Suprapubic skin (tissue), 3 donors: ENCODE data around the gene FLT4.

ENCODE experiments used
- CTCF ChIP-seq, 2 donors: fragments of 200-600 bp in 1 of 2; fragments of 450-650 bp in 1 of 2; sonication (generic) in 1 of 2; IDR thresholded peaks; one replicate each; pipeline ENCODE4 v1.5.1; 2016 to 2019; ENCODE audit warnings: antibody characterized with exemption in 2 of 2, mild to moderate bottlenecking in 1 of 2, moderate library complexity in 1 of 2
- EP300 ChIP-seq: sonication (generic); formaldehyde crosslinking; IDR thresholded peaks from one replicate; pipeline ENCODE4 v1.6.1; 2017; ENCODE audit warnings: antibody characterized with exemption
- POLR2A ChIP-seq, 2 donors: fragments of 450-650 bp; IDR thresholded peaks; one replicate each; pipeline ENCODE4 v1.6.1; 2017; ENCODE audit warnings: antibody characterized with exemption in 2 of 2, mild to moderate bottlenecking in 2 of 2, moderate library complexity in 2 of 2

- no peak for TF ChIP-seq CTCF (IDR thresholded peaks at IDR 0.05)
- no peak for TF ChIP-seq EP300
- no peak for TF ChIP-seq POLR2A (IDR thresholded peaks at IDR 0.05)
Measured at GRCh38 chr5:180598797-180599589, 50.4 kb downstream of the FLT4 start.
